Loucy (cell line): ENCODE data around the gene GAL3ST2.

Source experiments
- H2AFZ ChIP-seq: fragments of 200-600 bp; sonication (generic); 2 replicates; pipeline ENCODE4 v1.6.0; 2016; ENCODE audit warnings: antibody characterized with exemption, mild to moderate bottlenecking, low read length, moderate library complexity
- H3F3A ChIP-seq: fragments of 200-600 bp; 2 replicates; pipeline ENCODE4 v1.6.0; 2016; ENCODE audit warnings: antibody characterized with exemption, low read depth, mild to moderate bottlenecking
- H3K27me3 ChIP-seq: fragments of 200-600 bp; sonication (generic); 2 replicates; pipeline ENCODE4 v1.6.1; 2014; ENCODE audit warnings: low read length, mild to moderate bottlenecking; ENCODE audit not compliant: insufficient read depth, poor library complexity, severe bottlenecking
- H3K36me3 ChIP-seq: fragments of 200-600 bp; sonication (generic); 2 replicates; pipeline ENCODE4 v1.6.1; 2016; ENCODE audit warnings: low read length; ENCODE audit not compliant: insufficient read depth
- H3K4me1 ChIP-seq: fragments of 200-600 bp; sonication (generic); 2 replicates; pipeline ENCODE4 v1.5.1; 2014; ENCODE audit warnings: low read length, mild to moderate bottlenecking; ENCODE audit not compliant: insufficient read depth, poor library complexity, severe bottlenecking
- H3K4me2 ChIP-seq: fragments of 200-600 bp; sonication (generic); 2 replicates; pipeline ENCODE4 v1.6.0; 2014; ENCODE audit warnings: antibody characterized with exemption, low read length, low read depth, mild to moderate bottlenecking; ENCODE audit not compliant: poor library complexity, severe bottlenecking
- H3K4me3 ChIP-seq: fragments of 200-600 bp; sonication (generic); 2 replicates; pipeline ENCODE4 v1.5.1; 2014; ENCODE audit warnings: low read length, mild to moderate bottlenecking, mixed read lengths; ENCODE audit not compliant: poor library complexity, severe bottlenecking
- H3K79me2 ChIP-seq: fragments of 200-600 bp; sonication (generic); 2 replicates; pipeline ENCODE4 v1.6.1; 2014; ENCODE audit warnings: low read length; ENCODE audit not compliant: insufficient read depth
- H3K9ac ChIP-seq: fragments of 200-600 bp; sonication (generic); 2 replicates; pipeline ENCODE4 v1.6.0; 2014; ENCODE audit warnings: mild to moderate bottlenecking, low read depth, low read length, moderate library complexity; ENCODE audit not compliant: poor library complexity, severe bottlenecking
- H3K9me2 ChIP-seq: fragments of 200-600 bp; sonication (generic); replicated peaks from 2 replicates; pipeline ENCODE4 v1.6.1; 2016; ENCODE audit warnings: low read depth, low read length, mixed read lengths
- H3K9me3 ChIP-seq: fragments of 200-600 bp; sonication (generic); 2 replicates; pipeline ENCODE4 v1.6.1; 2014; ENCODE audit warnings: mild to moderate bottlenecking, antibody characterized with exemption, low read length, low read depth; ENCODE audit not compliant: insufficient read depth
- H4K20me1 ChIP-seq: fragments of 200-600 bp; sonication (generic); 2 replicates; pipeline ENCODE4 v1.6.0; 2014; ENCODE audit warnings: antibody characterized with exemption, low read length, mild to moderate bottlenecking; ENCODE audit not compliant: insufficient read depth, poor library complexity, severe bottlenecking
- CTCF ChIP-seq: fragments of 200-600 bp; sonication (generic); conservative IDR thresholded peaks from 2 replicates; pipeline ENCODE4 v1.5.1; 2014; ENCODE audit warnings: mild to moderate bottlenecking, antibody characterized with exemption, low read length
- EZH2phosphoT487 ChIP-seq: fragments of 200-600 bp; IDR thresholded peaks from 2 replicates; pipeline ENCODE4 v1.6.1; 2018; ENCODE audit warnings: antibody characterized with exemption, mild to moderate bottlenecking, moderate library complexity, borderline replicate concordance

The GAL3ST2 gene

DNA sequence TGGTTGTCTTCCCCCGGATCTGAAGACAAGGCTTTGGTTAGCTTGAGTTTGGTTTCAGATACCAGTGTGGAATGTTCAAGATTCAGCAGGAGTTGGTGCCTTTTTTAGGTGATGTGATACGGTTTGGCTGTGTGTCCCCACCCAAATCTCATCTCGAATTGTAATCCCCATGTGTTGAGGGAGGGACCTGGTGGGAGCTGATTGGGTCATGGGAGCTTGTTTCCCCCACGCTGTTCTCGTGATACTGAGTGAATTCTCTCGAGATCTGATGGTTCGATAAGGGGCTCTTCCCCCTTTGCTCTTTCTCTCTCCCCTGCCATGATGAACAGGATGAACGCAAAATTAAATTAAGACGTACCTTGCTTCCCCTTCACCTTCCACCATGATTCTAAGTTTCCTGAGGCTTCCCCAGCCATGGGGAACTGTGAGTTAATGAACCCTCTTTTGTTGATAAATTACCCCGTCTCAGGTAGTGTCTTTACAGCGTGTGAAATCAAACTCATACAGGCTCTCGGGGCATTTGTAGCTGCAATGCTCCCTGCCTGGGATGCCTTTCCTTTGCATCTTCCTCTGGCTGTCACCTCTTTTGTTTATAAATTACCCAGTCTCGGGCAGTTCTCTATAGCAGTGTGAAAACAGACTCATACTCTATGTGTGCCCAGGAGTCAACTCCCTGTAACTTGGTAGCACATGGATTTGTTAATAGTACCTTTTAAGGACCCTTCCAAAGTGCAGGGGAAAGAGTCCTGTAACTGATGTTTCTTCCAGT, 60.8 kb downstream of the GAL3ST2 start:
- Histone ChIP-seq H3F3A (no peaks in the 10 kb centered on the region; the same call in 1 of the 2 replicates), H3K27me3 (no peaks in the 10 kb centered on the region), H3K36me3 (no peaks in the 10 kb centered on the region), H3K4me2 (no peak overlapping the region), H3K9ac (no peak overlapping the region), H4K20me1 (no peaks in the 10 kb centered on the region), H3K9me2 (no peaks in the 10 kb centered on the region), H2AFZ (no peak overlapping the region), H3K9me3 (no peaks in the 10 kb centered on the region), H3K4me1 (peaks cover 7% of the 10 kb centered on the region), H3K4me3 (no peak overlapping the region), H3K79me2 (no peaks in the 10 kb centered on the region)
- TF ChIP-seq CTCF, result no peak
- TF ChIP-seq EZH2phosphoT487, result no peak

DNA sequence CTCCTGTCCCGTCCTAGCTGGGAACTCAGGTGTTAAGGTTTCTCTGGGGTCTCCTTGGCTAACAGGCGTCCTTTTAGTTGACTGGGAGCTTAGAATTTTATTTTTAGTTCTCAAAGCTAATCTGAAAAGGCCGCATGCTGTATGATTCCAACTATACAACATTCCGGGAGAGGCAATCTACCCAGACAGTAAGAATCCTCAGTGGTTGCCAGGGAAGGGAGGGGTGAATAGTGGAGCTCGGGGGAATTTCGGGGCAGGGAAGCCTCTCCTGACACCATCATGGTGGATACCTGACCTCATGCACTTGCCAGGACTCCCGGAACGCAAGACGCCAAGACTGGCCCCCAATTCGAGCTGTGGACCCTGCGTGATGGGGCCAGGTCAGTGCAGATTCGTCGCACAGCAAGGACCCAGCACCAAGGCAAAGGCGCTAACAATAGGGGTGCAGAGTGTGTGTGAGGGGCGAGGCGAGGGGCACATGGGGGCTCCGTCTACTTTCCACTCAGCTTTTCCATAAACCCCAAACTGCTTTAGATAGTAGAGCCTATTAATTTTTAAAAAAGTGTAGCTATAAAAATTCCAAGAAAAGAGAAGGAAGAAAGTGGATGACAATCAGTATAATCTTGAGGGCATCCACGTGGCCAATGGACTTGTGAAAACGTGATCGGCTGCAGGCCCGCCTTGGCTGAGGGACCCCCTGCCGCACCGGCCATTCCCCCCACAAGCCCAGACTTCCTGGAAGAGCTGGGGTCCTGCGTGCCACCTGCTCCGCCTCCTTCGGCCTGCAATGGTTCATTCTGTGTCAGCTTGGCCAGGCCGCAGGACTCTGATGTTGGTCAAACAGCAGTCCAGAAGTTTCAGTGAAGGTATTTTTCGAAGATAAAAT, 64.8 kb downstream of the GAL3ST2 start:
- peaks cover 4% of the 10 kb centered on the region for H3K4me1 ChIP-seq
- H3K4me3 ChIP-seq, result no peak overlapping the region
- no peak overlapping the region for H3K9ac ChIP-seq
- H3K79me2 ChIP-seq, result no peaks in the 10 kb centered on the region
- H3K9me3 ChIP-seq, result no peaks in the 10 kb centered on the region
- H2AFZ ChIP-seq, result no peak overlapping the region
- H3K4me2 ChIP-seq, result no peak overlapping the region
- H3K27me3 ChIP-seq, result no peaks in the 10 kb centered on the region
- no peaks in the 10 kb centered on the region for H3K9me2 ChIP-seq
- no peaks in the 10 kb centered on the region for H3F3A ChIP-seq
- H4K20me1 ChIP-seq, result no peaks in the 10 kb centered on the region
- TF ChIP-seq CTCF (no peak), EZH2phosphoT487 (no peak)
- H3K36me3 ChIP-seq, result no peaks in the 10 kb centered on the region

- no peaks in the 10 kb centered on the region for H3F3A ChIP-seq
- no peak overlapping the region for H3K4me3 ChIP-seq
- peaks cover under 1% of the 10 kb centered on the region for H3K4me1 ChIP-seq
- H3K4me2 ChIP-seq, result no peak overlapping the region
- no peaks in the 10 kb centered on the region for H3K79me2 ChIP-seq
- H3K9me2 ChIP-seq, result no peaks in the 10 kb centered on the region
- no peaks in the 10 kb centered on the region for H3K27me3 ChIP-seq
- H4K20me1 ChIP-seq, result no peaks in the 10 kb centered on the region
- no peaks in the 10 kb centered on the region for H3K9me3 ChIP-seq
- no peak for TF ChIP-seq CTCF
- no peak for TF ChIP-seq EZH2phosphoT487
- no peak overlapping the region for H2AFZ ChIP-seq
- no peak overlapping the region for H3K9ac ChIP-seq
- no peaks in the 10 kb centered on the region for H3K36me3 ChIP-seq
Measured at GRCh38 chr2:241842067-241842415, 65.4 kb downstream of the GAL3ST2 start.
